ENCODE measurements around the gene ZNF618. TPM values are rescaled to one million over a fixed set of nuclear protein-coding genes. Genes with fewer than 3 reads are reported as not detected.

The ZNF618 gene
- total and polyA plus RNA-seq, 8 donors, result 5.1 to 14.0 (median 8.1) TPM

GRCh38 chr9:114050646-114051045 is 174.5 kb downstream of the ZNF618 start:
- ATAC-seq, result no peak
- Histone ChIP-seq H3K4me1 (no peaks in the 10 kb centered on the region), H3K36me3 (peaks cover 0 to 17% (median 12%) of the 10 kb centered on the region in 3 donors), H3K9me3 (no peaks in the 10 kb centered on the region), H3K27ac (no peak overlapping the region), H3K27me3 (no peaks in the 10 kb centered on the region), H3K4me3 (no peak overlapping the region)
- FAIRE-seq, result no peak
- no peak for TF ChIP-seq CTCF (IDR thresholded peaks at IDR 0.05)
- DNase-seq, result no peak
- intact Hi-C loops (cut with DNase I), result no loop called here
- 88 to 97% methylated on average over 6 of the region's 6 CpGs for WGBS, 2 donors

- WGBS, 2 donors, result 95 to 97% methylated on average over 15 of the region's 15 CpGs
- DNase-seq (no peak), FAIRE-seq (no peak), ATAC-seq (no peak)
- Histone ChIP-seq H3K27ac (no peak overlapping the region), H3K9me3 (no peaks in the 10 kb centered on the region), H3K36me3 (peaks cover 0 to 17% (median 12%) of the 10 kb centered on the region in 3 donors), H3K4me3 (no peak overlapping the region), H3K27me3 (no peaks in the 10 kb centered on the region), H3K4me1 (no peaks in the 10 kb centered on the region)
- intact Hi-C loops (cut with DNase I), result no loop called here
- TF ChIP-seq CTCF (IDR thresholded peaks at IDR 0.05), result no peak
Observed at GRCh38 chr9:114051281-114051680, 175.2 kb downstream of the ZNF618 start.

- peaks cover 0 to 17% (median 12%) of the 10 kb centered on the region in 3 donors for H3K36me3 ChIP-seq
- no peak overlapping the region for H3K27ac ChIP-seq
- H3K4me1 ChIP-seq, result no peaks in the 10 kb centered on the region
- H3K9me3 ChIP-seq, result no peaks in the 10 kb centered on the region
- DNase-seq (no peak), FAIRE-seq (no peak), ATAC-seq (no peak)
- 80 to 81% methylated on average over 7 of the region's 7 CpGs for WGBS, 2 donors
- no peak for TF ChIP-seq CTCF (IDR thresholded peaks at IDR 0.05)
- H3K4me3 ChIP-seq, result no peak overlapping the region
- no peaks in the 10 kb centered on the region for H3K27me3 ChIP-seq
- intact Hi-C loops (cut with DNase I), result no loop called here
Observed at GRCh38 chr9:114051706-114052105, 175.6 kb downstream of the ZNF618 start.

DNA sequence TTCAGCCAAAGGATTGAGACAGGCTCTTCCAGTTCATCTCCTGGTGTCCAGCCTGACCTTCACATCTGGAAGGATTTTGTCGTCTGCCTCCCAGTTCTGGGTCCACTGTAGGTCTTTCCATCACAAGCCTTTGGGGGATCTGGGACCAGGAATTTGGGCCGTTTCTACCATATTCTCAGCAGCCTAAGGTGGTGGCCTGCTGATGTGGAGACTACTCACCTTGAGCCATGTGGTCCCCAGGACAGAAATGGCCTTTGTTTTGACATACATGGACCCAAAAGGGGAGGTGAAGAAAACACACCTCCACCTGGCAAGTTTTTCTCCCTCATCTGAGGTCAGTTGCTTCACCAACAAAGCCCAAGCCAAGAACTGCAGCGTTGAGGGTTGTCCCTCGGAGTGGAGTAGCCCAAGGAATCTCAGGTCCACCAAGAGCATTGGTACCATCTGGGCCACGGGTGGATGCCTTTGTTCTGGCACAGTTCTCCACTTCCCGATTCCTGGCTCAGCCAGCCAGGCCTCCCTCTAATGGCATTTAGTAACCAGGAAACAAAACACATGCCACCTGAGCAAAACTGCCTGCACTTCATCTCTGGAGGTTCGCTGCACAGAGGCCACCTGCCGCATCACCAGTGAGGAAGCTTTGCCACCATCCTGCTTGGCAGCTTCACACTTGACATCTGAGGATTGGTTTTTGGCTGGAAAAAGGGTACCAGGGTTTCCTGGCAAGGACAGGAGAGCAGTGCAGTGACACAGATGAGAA is 177.3 kb downstream of the ZNF618 start:
- H3K27me3 ChIP-seq, result no peaks in the 10 kb centered on the region
- no peak for FAIRE-seq
- H3K36me3 ChIP-seq, result peaks cover 0 to 14% (median 12%) of the 10 kb centered on the region in 3 donors
- H3K4me1 ChIP-seq, result no peaks in the 10 kb centered on the region
- intact Hi-C loops (cut with DNase I), result no loop called here
- no peak overlapping the region for H3K27ac ChIP-seq
- H3K4me3 ChIP-seq, result no peak overlapping the region
- DNase-seq, result peak in 1 of 6 donors; percentile 22
- no peak for TF ChIP-seq CTCF (IDR thresholded peaks at IDR 0.05)
- WGBS, 2 donors, result 79 to 81% methylated on average over 8 of the region's 8 CpGs
- H3K9me3 ChIP-seq, result no peaks in the 10 kb centered on the region
- peak; percentile 21 to 70 (median 62) for ATAC-seq

DNA sequence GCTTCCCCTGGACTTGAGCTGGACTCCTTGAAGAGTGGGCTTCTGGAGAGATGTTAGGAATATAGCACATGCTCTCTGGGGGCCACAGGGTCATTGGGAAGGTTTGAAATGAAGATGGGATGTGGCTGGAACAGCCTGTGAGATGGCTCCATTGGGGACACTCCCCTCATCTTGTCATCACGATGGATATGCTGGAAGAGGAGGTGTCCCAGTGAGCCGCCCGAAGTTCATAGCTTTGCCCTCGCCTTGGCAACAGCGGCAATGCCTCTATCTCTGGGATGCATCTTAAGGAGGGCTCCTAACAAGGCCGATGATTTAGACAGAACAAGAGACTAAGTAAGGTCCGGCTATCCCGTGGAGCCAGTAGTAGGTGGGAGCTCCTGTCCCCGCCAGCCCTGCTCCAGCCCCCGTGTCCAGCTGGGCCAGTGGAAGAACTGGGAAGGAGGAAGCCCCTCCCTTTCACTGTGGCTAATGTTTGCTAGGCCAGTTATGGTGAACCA is 178.1 kb downstream of the ZNF618 start:
- no peak for DNase-seq
- Histone ChIP-seq H3K27ac (no peak overlapping the region), H3K36me3 (peaks cover 0 to 6% (median 6%) of the 10 kb centered on the region in 3 donors), H3K4me1 (no peaks in the 10 kb centered on the region), H3K27me3 (no peaks in the 10 kb centered on the region), H3K4me3 (no peak overlapping the region), H3K9me3 (no peaks in the 10 kb centered on the region)
- no peak for ATAC-seq
- no peak for TF ChIP-seq CTCF (IDR thresholded peaks at IDR 0.05)
- WGBS, 2 donors, result 80 to 82% methylated on average over 10 of the region's 10 CpGs
- intact Hi-C loops (cut with DNase I), result no loop called here
- FAIRE-seq, result no peak
